ENCODE data around the gene BLACAT1.
"Not testable (repeated sequence)": the region's sequence is repeated elsewhere in the genome, so short reads cannot be mapped to it uniquely, and the experiment has no call there.

The BLACAT1 gene

GRCh38 chr1:205421798-205422197 is 34.0 kb downstream of the BLACAT1 start, which contains the start of gene LEMD1:
Gene LEMD1, minus strand, starts transcription at chr1:205422056. Its CDS starts 1,520 bp downstream, at chr1:205420536.
- POLR2A ChIA-PET = no interaction called here
- no peak within 1 kb of the TSS for H3K4me3 ChIP-seq (ENCODE audit: low read depth, low read length)
- CTCF ChIA-PET = interaction anchor here (1.5 to 4.4 kb wide), 5 partner anchors 9 to 68 kb away, joined by 3 to 37 read pairs (median 10); no protein-coding TSS in a partner anchor
- TF ChIP-seq CTCF (IDR thresholded peaks at IDR 0.05; ENCODE audit: insufficient read depth, low read length, missing control alignments) = no peak
- no peak for DNase-seq (ENCODE audit: low read depth, low spot score)

- no peak for DNase-seq (ENCODE audit: low read depth, low spot score)
- H3K4me3 ChIP-seq (ENCODE audit: low read depth, low read length) = no peak overlapping the region
- ChIA-PET CTCF (interaction anchor here (1.5 to 4.4 kb wide), 5 partner anchors 10 to 67 kb away, joined by 3 to 37 read pairs (median 9); no protein-coding TSS in a partner anchor), POLR2A (no interaction called here)
- no peak for TF ChIP-seq CTCF (IDR thresholded peaks at IDR 0.05; ENCODE audit: insufficient read depth, low read length, missing control alignments)
These were observed 34.9 kb downstream of the BLACAT1 start for GRCh38 chr1:205420938-205421337.

GRCh38 chr1:205417870-205418635 is 37.8 kb downstream of the BLACAT1 start:
- ChIA-PET POLR2A (no interaction called here), CTCF (interaction anchor here (1.1 to 4.3 kb wide), 8 partner anchors 8 to 107 kb away, joined by 3 to 16 read pairs (median 6); no protein-coding TSS in a partner anchor)
- no peak for DNase-seq (ENCODE audit: low read depth, low spot score)
- TF ChIP-seq CTCF (IDR thresholded peaks at IDR 0.05; ENCODE audit: insufficient read depth, low read length, missing control alignments) = no peak
- H3K4me3 ChIP-seq (ENCODE audit: low read depth, low read length) = no peak overlapping the region

GRCh38 chr1:205416322-205416721 is 39.5 kb downstream of the BLACAT1 start:
- ChIA-PET CTCF (interaction anchor here (0.9 to 4.3 kb wide), 8 partner anchors 10 to 109 kb away, joined by 3 to 16 read pairs (median 8); no protein-coding TSS in a partner anchor), POLR2A (no interaction called here)
- no peak for DNase-seq (ENCODE audit: low read depth, low spot score)
- TF ChIP-seq CTCF (IDR thresholded peaks at IDR 0.05; ENCODE audit: insufficient read depth, low read length, missing control alignments) = no peak
- H3K4me3 ChIP-seq (ENCODE audit: low read depth, low read length) = no peak overlapping the region

- ChIA-PET POLR2A (no interaction called here), CTCF (interaction anchor here (0.9 to 4.3 kb wide), 3 partner anchors 14 to 118 kb away, joined by 4 to 22 read pairs (median 4); no protein-coding TSS in a partner anchor)
- no peak for DNase-seq (ENCODE audit: low read depth, low spot score)
- no peak for TF ChIP-seq CTCF (IDR thresholded peaks at IDR 0.05; ENCODE audit: insufficient read depth, low read length, missing control alignments)
- H3K4me3 ChIP-seq (ENCODE audit: low read depth, low read length) = no peak overlapping the region
These were observed 45.1 kb downstream of the BLACAT1 start for GRCh38 chr1:205410581-205411298.

- no peak for TF ChIP-seq CTCF (IDR thresholded peaks at IDR 0.05; ENCODE audit: insufficient read depth, low read length, missing control alignments)
- H3K4me3 ChIP-seq (ENCODE audit: low read depth, low read length) = no peak overlapping the region
- CTCF ChIA-PET = interaction anchor here (1.4 to 4.3 kb wide), 4 partner anchors 11 to 78 kb away, joined by 3 to 22 read pairs (median 4); no protein-coding TSS in a partner anchor
- POLR2A ChIA-PET = no interaction called here
- no peak for DNase-seq (ENCODE audit: low read depth, low spot score)
These were observed 47.9 kb downstream of the BLACAT1 start for GRCh38 chr1:205407970-205408369.

- DNase-seq (ENCODE audit: low read depth, low spot score); H3K4me3 ChIP-seq (ENCODE audit: low read depth, low read length); POLR2A ChIA-PET: not testable (repeated sequence)
- CTCF ChIA-PET = interaction anchor here (1.0 to 4.3 kb wide), 3 partner anchors 10 to 52 kb away, joined by 3 to 22 read pairs (median 3); no protein-coding TSS in a partner anchor
These were observed 49.6 kb downstream of the BLACAT1 start for GRCh38 chr1:205406252-205406651.

Measured in AG04449 (cell line).